Frontal cortex (tissue), 4 donors: ENCODE data around the gene ATAD3A. TPM values are rescaled to one million over a fixed set of nuclear protein-coding genes. Genes with fewer than 3 reads are reported as not detected.
"Not testable (repeated sequence)": the region's sequence is repeated elsewhere in the genome, so short reads cannot be mapped to it uniquely, and the experiment has no call there.

Experiments
- DNase-seq, 2 donors: peaks; one replicate each; pipeline ENCODE4 v3.0.0; 2012; ENCODE audit warnings: low spot score in 2 of 2
- FAIRE-seq: peaks from 2 replicates; lab custom pipeline; 2012; peaks lifted over from hg19 to GRCh38; lab: Jason Lieb, UNC
- total RNA-seq: library from RNA; depleted of rRNA; stranded (reverse); fragments of >200 nt; gene quantifications from one replicate; pipeline ENCODE4 v1.2.3, GENCODE V29; 2014
- donor health status: control.
- donor health status: control.
- donor health status: control.

The ATAD3A gene
- total RNA-seq, 1 donor from 2014 or later: 9.0 TPM

DNA sequence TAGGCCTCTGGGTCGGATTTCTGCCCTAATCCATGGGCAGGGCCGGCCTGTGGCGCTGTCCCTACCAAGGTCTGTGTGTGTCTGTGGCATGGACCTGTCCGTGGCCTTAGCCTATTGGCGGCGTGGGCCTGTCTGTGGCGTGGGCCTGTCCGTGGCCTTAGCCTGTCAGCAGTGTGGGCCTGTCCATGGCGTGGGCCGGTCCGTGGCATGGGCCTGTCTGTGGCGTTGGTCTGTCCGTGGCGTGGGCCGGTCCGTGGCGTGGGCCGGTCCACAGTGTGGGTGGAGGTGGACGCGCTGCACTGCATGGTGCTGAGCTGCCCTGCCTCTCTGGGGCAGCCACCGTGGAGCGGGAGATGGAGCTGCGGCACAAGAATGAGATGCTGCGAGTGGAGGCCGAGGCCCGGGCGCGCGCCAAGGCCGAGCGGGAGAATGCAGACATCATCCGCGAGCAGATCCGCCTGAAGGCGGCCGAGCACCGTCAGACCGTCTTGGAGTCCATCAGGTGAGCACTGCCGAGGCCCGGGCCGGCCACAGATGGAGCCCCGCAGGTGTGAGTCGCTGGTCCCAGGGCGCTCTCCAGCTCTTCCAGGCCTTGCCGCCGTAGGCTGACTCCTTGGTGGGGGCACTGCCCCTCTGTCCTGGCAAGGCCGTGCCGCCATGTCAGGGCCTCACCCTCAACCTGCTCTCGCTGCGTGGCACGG, 8.0 kb downstream of the ATAD3A start:
- DNase-seq, FAIRE-seq: not testable (repeated sequence)

DNA sequence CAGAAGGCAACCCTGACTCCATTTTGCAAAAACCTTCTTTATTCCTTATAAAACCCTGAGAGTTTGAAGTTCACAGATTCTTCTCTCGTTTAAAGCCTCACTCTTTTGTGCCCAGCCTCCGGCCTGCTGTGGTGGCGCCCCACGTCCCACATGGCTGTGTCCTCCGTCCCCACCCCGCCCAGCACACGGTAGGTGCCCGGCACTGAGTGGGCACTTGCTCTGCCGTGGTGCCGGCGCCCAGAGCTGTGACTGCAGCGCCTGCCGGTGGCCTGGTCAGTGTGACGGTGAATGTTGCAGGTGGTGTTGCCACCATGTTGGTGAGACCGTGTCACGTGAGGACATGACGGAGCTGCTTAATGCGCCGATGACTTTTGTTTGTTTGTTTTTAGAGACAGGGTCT, 9.4 kb downstream of the ATAD3A start:
- no peak for FAIRE-seq
- no peak for DNase-seq

DNA sequence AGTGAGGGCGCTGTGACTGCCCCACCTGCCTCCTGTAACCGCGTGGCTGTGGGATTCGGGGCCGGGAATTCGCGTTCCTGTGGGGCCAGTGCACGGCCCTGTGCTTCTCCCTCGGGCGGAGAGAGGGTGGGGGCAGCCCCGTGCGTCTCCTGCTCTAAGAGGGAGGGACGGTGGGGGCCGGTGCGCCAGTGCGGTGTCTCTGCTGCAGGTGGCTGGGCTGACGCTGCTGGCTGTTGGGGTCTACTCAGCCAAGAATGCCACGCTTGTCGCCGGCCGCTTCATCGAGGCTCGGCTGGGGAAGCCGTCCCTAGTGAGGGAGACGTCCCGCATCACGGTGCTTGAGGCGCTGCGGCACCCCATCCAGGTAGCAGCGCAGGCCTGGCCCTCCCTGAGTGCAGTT, 10.6 kb downstream of the ATAD3A start:
- not testable (repeated sequence) for FAIRE-seq

DNA sequence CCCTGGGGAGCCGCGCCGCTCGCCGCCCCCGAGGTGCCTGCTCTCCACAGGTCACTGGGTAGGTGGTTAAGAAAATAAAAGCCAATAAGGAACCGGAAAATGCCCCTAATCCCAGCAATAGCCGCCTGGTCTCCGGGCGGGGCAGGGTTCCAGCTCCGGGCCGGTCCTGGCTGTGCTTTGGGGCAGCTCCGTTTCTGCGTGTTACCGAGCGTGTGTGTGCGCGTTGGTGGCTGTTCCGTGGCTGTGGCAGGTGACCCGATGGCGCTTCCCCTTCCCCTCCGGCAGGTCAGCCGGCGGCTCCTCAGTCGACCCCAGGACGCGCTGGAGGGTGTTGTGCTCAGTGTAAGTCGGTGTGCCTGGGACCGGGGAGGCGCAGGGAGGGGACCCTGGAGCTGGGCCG, 11.3 kb downstream of the ATAD3A start:
- DNase-seq, FAIRE-seq: not testable (repeated sequence)

More for the DNA sequence above, 10.6 kb downstream of the ATAD3A start:
- not testable (repeated sequence) for DNase-seq

DNA sequence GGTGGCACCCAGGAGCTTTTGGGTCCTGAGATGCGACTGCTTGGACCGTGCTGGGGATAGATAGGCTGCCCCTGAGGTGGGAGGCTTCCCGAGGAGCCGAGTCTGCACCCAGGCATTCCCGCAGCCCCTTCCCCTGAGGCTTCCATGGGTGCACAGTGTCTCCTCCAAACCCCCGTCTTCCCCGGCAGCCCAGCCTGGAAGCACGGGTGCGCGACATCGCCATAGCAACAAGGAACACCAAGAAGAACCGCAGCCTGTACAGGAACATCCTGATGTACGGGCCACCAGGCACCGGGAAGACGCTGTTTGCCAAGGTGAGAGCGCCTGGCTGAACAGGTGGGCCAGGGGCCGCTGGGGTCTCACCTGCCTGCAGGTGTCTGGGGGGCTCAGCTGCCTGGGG, 11.7 kb downstream of the ATAD3A start:
- DNase-seq, FAIRE-seq: not testable (repeated sequence)

DNA sequence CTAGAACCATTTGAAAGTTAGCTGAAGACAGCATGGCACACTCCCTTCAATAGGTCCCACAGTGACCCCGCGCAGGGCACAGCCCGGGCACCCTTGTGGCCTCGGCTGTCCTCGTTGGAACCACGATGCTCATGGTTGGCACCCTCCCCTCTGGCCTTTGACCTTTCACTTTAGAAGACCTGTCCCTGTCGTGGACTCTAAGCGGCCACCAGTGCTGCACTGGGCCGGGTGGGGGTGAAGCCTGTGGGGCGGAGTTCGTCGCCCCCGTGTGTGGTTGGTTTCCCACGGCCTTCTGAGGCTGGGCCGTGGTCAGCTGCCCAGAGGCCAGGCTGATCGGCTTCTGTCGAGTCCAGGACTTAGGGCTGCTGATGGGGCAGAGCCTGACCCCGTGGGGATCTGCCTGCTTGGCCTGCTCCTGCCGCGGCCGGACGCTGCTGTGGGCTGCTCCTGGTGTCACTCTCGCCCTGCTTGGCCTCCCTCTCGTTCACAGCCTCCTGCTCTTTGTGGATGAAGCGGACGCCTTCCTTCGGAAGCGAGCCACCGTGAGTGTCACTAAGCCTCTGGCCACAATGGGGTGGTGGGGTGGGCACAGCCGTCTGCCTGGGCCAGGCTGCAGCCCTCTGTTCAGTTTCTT, 12.9 kb downstream of the ATAD3A start:
- not testable (repeated sequence) for DNase-seq, FAIRE-seq

DNA sequence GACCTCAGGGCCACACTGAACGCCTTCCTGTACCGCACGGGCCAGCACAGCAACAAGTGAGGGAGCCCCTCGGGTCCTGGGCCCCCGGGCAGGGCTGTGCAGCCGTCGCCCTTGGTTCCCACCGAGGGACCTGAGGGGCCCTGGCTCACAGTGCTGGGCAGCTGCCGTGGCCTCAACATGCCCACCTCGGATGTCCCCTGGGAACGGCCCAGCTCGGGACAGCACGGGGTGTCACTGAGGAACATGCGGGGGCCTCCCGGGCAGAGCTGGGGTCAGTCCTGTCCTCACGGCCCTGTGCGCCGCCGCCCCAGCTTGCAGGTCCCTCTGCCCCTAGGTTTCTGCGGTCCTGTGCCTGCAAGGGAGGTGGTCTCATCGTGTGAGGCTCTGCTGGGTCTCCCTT, 14.5 kb downstream of the ATAD3A start:
- DNase-seq, FAIRE-seq: not testable (repeated sequence)

DNA sequence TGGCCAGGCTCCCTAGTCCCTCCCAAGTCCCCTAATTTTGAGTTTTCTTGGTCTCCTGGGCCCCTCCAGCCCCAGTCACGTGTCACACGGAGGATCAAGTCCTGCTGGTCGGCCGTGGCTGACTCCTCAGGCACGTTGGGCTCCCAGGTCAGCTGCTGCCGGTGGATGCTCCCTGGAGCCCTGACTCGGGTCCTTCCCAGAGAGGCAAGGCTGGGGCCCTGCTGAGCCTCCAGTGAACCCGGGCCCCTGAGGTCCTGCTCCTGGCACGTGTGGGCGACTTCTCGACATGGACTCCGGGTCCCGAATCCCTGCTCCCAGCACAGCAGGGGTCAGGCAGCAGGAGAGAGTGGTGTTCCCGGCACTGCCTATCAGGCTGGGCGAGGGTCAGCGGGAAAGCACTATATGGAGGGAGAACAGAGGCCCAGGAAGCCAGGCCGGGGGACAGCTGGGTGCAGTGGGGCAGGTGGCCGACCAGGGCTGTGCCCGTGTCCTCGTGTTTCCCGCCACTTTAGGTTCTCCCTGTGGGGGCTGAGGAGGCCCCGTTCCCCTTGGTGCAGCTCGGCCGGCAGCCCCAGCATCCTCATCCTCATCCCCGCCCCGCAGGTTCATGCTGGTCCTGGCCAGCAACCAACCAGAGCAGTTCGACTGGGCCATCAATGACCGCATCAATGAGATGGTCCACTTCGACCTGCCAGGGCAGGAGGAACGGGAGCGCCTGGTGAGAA, 15.3 kb downstream of the ATAD3A start:
- no peak for FAIRE-seq

DNA sequence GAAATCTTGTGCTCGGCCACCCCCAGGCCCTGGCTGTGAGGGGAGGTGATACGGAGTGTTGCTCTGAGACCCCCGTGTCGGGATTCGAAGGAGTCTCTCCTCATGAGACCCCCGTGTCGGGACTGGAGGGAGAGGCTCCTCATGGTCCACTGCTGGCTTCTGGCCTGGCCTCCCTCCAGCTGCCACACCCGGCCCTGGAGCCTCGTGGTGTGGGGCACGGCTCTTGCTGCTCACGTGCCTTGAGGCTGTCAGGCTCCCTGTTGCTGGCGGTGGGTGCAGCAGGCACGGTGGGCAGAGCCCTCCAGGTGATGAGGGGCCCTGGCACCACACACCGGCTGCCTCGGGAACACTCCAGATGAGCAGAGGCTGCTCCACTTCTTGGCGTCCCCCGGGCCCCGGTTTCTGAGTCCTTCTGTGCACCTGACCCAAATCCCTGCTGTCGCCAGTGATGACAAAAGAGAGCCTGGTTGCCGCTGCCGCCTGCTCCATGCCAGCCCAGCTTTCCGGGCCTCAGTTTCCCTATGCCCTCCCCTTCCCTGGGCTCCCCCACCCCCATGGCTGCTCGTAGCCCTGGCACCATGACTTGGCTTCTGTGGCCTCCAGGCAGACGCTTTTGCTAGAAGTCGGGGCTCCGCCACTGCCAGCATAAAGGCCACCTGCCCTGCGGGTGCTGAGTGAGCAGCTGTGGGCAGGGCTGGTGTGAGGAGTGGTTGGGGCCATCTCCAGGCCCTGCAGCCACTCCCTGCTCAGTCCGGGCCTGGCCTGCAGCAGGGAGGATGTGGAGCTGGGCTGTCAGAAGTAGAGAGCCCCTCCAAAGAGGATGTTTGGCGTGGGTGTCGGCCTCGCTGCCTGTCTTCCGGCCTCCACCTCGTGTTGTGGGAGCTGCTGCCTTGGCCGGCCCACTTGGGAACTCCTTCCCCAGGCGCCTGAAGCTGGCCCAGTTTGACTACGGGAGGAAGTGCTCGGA, 16.6 kb downstream of the ATAD3A start:
- FAIRE-seq: no peak

More for the DNA sequence above, 15.3 kb downstream of the ATAD3A start:
- DNase-seq: no peak

DNA sequence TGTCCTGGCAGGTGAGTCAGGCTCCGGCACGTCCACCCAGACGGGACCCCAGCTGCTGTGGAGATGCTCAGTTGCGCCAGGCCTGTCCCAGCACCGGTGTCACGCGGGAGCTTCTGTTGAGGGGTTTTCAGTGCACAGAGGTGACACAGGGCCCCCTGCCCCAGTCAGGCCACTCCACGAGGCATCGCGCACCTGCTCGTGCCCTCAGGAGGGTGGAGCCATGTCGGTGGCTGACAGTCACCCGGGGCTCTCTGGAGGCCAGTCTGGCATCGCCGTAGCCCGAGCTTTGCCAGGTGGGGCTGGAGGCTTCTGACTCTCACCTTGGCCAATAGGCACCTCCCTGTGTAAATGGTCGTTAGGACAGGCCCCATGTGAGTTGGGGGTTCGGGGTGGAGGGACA, 17.4 kb downstream of the ATAD3A start:
- FAIRE-seq (no peak), DNase-seq (no peak)

More for the DNA sequence above, 16.6 kb downstream of the ATAD3A start:
- DNase-seq: no peak

DNA sequence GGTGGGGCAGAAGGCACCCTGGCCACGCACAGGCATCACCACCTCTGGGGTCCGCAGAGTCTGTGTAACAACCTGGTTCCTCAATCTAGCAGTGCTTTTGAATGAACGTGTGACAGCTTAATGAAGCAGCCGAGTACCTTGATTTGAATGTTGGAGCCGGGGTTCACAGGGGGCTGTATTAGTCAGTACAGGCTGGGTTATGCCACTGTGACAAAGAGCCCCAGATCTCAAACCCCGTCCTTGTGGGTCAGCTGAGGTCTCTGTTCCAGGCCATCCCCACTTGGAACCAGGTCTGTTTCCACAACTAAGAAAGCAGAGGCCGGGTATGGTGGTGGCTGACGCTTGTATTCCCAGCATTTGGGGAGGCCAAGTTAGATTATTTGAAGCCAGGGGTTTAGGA, 18.0 kb downstream of the ATAD3A start:
- FAIRE-seq (no peak), DNase-seq (no peak)

DNA sequence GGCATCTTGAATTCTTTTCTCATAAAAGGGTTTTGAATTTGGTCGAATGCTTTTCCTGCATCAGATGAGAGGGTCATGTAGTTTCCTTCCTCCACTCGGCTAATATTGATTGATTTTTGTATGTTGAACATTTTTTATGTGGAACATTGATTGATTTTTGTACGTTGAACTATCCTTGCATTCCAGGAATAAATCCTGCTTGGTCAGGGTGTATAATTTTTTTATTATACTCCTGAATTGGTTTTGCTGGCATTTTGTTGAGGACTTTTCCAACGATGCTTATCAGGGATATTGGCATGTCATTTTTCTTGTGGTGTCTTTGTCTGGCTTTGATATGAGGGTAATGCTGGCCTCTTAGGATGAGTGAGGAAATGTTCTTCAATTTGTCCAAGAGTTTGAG, 20.0 kb downstream of the ATAD3A start:
- DNase-seq (no peak), FAIRE-seq (no peak)

DNA sequence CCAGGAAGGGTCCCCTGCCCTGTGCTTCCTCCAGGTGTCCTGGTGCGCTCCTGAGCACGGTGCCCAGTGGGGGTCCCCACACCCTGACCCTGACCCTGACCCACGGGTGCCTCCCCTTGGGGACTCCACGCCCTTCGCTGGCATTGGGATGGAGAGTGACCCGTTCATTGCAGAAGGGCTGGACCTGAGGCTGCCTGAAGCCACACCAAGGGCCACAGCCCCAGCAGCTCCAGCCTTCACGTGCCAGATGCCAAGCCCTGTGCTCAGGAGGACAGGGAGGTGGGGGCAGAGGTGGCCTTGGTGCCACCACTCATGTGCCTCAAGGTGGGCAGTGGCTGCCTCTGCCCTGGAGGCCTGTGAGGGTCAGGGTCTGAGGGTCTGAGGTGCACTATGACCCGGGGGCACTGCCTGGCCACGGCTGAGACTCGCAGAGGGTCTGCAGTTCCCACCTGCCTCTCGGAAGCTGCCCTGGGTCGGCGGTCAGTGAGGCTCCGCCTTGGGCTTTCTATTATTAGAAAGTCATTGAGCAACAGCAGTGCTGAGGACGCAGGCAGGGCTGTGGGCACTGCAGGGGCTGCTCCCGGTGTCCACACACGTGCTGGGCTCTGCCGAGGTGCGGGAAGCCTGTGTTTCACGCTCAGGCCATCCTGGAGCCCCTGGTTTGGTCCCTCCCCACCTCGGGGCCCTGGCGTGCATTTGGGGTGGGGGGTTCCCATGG, 21.4 kb downstream of the ATAD3A start:
- not testable (repeated sequence) for FAIRE-seq

DNA sequence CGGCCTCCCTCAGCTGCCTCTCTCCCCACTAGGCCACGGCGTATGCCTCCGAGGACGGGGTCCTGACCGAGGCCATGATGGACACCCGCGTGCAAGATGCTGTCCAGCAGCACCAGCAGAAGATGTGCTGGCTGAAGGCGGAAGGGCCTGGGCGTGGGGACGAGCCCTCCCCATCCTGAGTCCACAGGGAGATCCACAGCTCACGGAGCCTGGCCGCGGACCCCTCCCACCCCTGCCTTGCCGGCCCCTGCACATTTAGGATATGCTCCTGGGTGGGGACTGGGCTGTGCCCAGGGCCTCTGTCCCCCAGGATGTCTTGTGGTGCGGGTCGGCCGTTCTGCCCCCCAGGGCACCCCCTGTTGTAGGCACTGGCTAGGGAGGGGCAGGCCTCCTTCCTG, 21.9 kb downstream of the ATAD3A start:
- FAIRE-seq, DNase-seq: not testable (repeated sequence)

More for the DNA sequence above, 21.4 kb downstream of the ATAD3A start:
- DNase-seq: not testable (repeated sequence)

DNA sequence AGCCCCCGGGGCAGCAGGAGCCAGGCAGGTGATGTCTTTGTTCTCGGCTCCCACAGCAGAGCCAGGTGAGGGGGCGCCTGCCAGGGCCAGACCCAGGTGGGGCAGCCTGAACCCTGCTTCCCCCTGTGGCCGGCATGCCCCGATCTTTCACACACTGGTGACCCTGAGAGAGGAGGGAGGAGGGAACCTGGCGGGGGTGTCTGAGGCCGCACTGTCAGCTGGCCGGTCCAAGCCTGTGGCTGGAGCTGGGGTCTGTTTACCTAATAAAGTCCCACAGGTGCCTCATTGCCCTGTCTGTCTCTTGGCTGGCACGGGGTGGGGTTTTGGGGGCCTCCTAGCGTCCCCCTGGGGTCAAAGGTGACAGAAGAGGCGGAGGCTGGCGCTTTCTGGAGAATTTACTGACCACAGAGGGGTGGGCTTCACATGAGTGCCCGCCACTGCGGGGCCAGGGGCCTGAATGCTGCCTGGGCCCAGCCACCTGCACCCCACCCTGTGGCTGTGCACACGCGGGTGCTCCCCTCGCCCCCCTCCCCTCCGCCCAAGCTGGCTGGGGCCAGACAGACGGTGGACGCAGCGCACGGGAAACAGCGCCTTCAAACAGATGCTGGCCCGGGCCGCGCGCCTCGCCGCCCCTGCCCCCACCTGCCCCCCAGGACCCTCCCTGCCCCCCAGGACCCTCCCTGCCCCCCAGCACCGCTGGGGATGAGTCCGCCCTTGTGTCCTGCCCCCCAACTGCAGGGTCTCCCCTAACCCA, 22.6 kb downstream of the ATAD3A start:
- FAIRE-seq (no peak), DNase-seq (no peak)

DNA sequence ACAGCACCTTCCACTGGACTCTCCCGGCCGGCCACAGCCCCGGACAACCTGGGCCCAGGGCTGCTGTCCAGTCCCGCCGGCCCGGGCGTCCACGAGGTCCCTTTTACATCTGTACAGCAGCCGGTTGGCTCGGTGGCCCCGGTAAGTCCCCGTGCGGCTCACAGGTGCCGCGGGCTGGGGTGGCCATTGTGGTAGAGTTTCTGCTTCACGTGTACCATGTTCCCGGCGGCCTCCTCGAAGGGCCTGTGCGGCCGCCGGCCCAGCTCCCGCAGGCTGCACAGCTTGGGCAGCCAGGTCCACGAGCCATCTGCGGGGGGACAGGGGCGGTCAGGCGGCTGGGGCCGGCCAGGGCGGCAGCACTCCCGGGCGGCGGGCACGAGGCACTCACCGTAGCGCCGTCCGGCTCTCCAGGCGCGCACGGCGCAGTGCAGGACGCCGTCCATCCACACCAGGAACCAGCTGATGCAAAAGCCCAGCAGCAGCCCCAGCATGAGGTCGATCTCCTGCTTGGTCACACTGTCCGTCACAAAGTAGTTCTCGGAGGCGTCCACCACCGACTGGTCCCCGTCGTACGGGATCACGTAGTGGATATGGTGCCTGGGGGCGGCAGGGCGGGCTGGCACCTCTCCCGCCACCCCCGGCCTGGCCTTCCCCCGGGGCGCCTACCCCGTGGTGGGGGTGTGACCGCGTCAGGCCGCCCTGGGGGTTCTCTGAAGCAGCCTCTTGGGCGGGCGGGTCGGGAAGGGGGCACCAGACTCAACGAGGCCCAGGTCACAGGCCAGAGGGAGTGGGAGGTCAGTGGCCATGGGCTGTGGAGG, 23.4 kb downstream of the ATAD3A start:
- DNase-seq (no peak), FAIRE-seq (no peak)
